ENCODE data around the gene ZNF536.
A peak's percentile ranks its signal among the peaks of the same experiment; 100 is the strongest.
"Not testable (repeated sequence)": the region's sequence is repeated elsewhere in the genome, so short reads cannot be mapped to it uniquely, and the experiment has no call there.

The ZNF536 gene

GRCh38 chr19:30403203-30403985, 31.2 kb downstream of the ZNF536 start:
- no peak for DNase-seq (ENCODE audit: low read depth)
- H3K4me3 ChIP-seq (ENCODE audit: low read length), result no peak overlapping the region
- TF ChIP-seq CTCF (conservative IDR thresholded peaks at IDR 0.05; ENCODE audit: low read length), result no peak

- H3K4me3 ChIP-seq (ENCODE audit: low read length), result no peak overlapping the region
- peak; percentile 76 for TF ChIP-seq CTCF (conservative IDR thresholded peaks at IDR 0.05; ENCODE audit: low read length)
- DNase-seq (ENCODE audit: low read depth), result peak; percentile 61
These were observed 34.3 kb downstream of the ZNF536 start for GRCh38 chr19:30406220-30407067.

- DNase-seq (ENCODE audit: low read depth), result no peak
- TF ChIP-seq CTCF (conservative IDR thresholded peaks at IDR 0.05; ENCODE audit: low read length), result no peak
- H3K4me3 ChIP-seq (ENCODE audit: low read length), result no peak overlapping the region
These were observed 35.0 kb downstream of the ZNF536 start for GRCh38 chr19:30407068-30407709.

- H3K4me3 ChIP-seq (ENCODE audit: low read length), result no peak overlapping the region
- DNase-seq (ENCODE audit: low read depth), result no peak
- TF ChIP-seq CTCF (conservative IDR thresholded peaks at IDR 0.05; ENCODE audit: low read length), result no peak
These were observed 36.6 kb downstream of the ZNF536 start for GRCh38 chr19:30408734-30409301.

- H3K4me3 ChIP-seq (ENCODE audit: low read length), result no peak overlapping the region
- no peak for DNase-seq (ENCODE audit: low read depth)
- TF ChIP-seq CTCF (conservative IDR thresholded peaks at IDR 0.05; ENCODE audit: low read length), result no peak
These were observed 39.5 kb downstream of the ZNF536 start for GRCh38 chr19:30411714-30412113.

GRCh38 chr19:30416375-30416774, 44.2 kb downstream of the ZNF536 start:
- DNase-seq (ENCODE audit: low read depth), result no peak
- no peak overlapping the region for H3K4me3 ChIP-seq (ENCODE audit: low read length)
- TF ChIP-seq CTCF (conservative IDR thresholded peaks at IDR 0.05; ENCODE audit: low read length), result no peak

- not testable (repeated sequence) for H3K4me3 ChIP-seq (ENCODE audit: low read length)
- DNase-seq (ENCODE audit: low read depth), result peak; percentile 31
These were observed 45.0 kb downstream of the ZNF536 start for GRCh38 chr19:30417166-30417565.

Measured in AG10803 (cell line).